IMR-90 (cell line): ENCODE data around the gene KCNQ1. TPM values are rescaled to one million over a fixed set of nuclear protein-coding genes. Genes with fewer than 3 reads are reported as not detected.

Source experiments
- ATAC-seq: fragments of 200-7000 bp; cut with Tn5 transposase; 2 replicates; pipeline ENCODE4 v1.9.1; 2020; ENCODE audit warnings: low read depth, mild to moderate bottlenecking, moderate library complexity
- BruUV-seq: library from RNA; stranded (reverse); fragments of 400-500 nt; replicated peaks from 2 replicates; lab custom pipeline; 2021; lab: Mats Ljungman, UMichigan
- CTCF ChIA-PET: fragments of 300-600 bp; formaldehyde crosslinking; extraction: SDS; loops from one replicate; lab custom pipeline; 2021; ENCODE audit warnings: antibody characterized with exemption; lab: Yijun Ruan, JAX
- POLR2A ChIA-PET: fragments of 300-600 bp; sonication (Branson Sonifier 250); formaldehyde crosslinking; loops from one replicate; lab custom pipeline; 2022; ENCODE audit warnings: antibody characterized with exemption; ENCODE audit not compliant: unreplicated experiment; lab: Charles Lee
- DNase-seq: peaks from one replicate; pipeline ENCODE4 v3.0.0; 2013
- H2AFZ ChIP-seq: replicated peaks from 2 replicates; pipeline ENCODE3; 2013; ENCODE audit warnings: low read length, mild to moderate bottlenecking; ENCODE audit not compliant: poor library complexity
- H2AK5ac ChIP-seq: 2 replicates; pipeline ENCODE4 v1.6.1; 2013; ENCODE audit warnings: low read depth, low read length, inconsistent platforms
- H2AK9ac ChIP-seq: replicated peaks from 2 replicates; pipeline ENCODE3; 2013; ENCODE audit warnings: mild to moderate bottlenecking, low read depth, low read length, moderate library complexity; ENCODE audit not compliant: poor library complexity
- H2BK120ac ChIP-seq: 2 replicates; pipeline ENCODE4 v1.6.1; 2013; ENCODE audit warnings: low read depth, low read length, inconsistent platforms
- H2BK15ac ChIP-seq: 3 replicates; pipeline ENCODE4 v1.6.1; 2013; ENCODE audit warnings: low read depth, low read length, inconsistent platforms
- H2BK20ac ChIP-seq: 2 replicates; pipeline ENCODE4 v1.6.1; 2013; ENCODE audit warnings: low read depth, mild to moderate bottlenecking, inconsistent platforms, low read length, moderate library complexity
- H2BK5ac ChIP-seq: 2 replicates; pipeline ENCODE4 v1.6.1; 2013; ENCODE audit warnings: mild to moderate bottlenecking, low read depth, low read length, inconsistent platforms; ENCODE audit not compliant: poor library complexity, severe bottlenecking
- H3K14ac ChIP-seq: replicated peaks from 2 replicates; pipeline ENCODE4 v1.6.1; 2013; ENCODE audit warnings: low read depth, low read length, inconsistent platforms
- H3K18ac ChIP-seq: 2 replicates; pipeline ENCODE4 v1.6.1; 2013; ENCODE audit warnings: low read depth, low read length, control low read depth
- H3K23ac ChIP-seq: 2 replicates; pipeline ENCODE4 v1.6.1; 2013; ENCODE audit warnings: low read depth, low read length, inconsistent platforms
- H3K27ac ChIP-seq: 2 replicates; pipeline ENCODE4 v1.5.1; 2013; ENCODE audit warnings: mild to moderate bottlenecking, control low read depth, low read length; ENCODE audit not compliant: insufficient read depth
- H3K27me3 ChIP-seq: 2 replicates; pipeline ENCODE4 v1.6.1; 2013; ENCODE audit warnings: low read length; ENCODE audit not compliant: control insufficient read depth, insufficient read depth
- H3K36me3 ChIP-seq: 2 replicates; pipeline ENCODE4 v1.6.1; 2013; ENCODE audit warnings: low read length, mixed read lengths; ENCODE audit not compliant: control insufficient read depth, insufficient read depth
- H3K4ac ChIP-seq: 2 replicates; pipeline ENCODE4 v1.6.1; 2013; ENCODE audit warnings: low read depth, low read length, inconsistent platforms
- H3K4me1 ChIP-seq: 2 replicates; pipeline ENCODE4 v1.6.1; 2013; ENCODE audit warnings: low read length, mixed read lengths; ENCODE audit not compliant: control insufficient read depth, insufficient read depth
- H3K4me2 ChIP-seq: 2 replicates; pipeline ENCODE4 v1.6.1; 2013; ENCODE audit warnings: low read depth, mild to moderate bottlenecking, control low read depth, low read length, moderate library complexity
- H3K4me3 ChIP-seq: 2 replicates; pipeline ENCODE4 v1.5.1; 2013; ENCODE audit warnings: low read depth, mild to moderate bottlenecking, control low read depth, low read length, moderate library complexity; ENCODE audit not compliant: insufficient read depth
- H3K56ac ChIP-seq: 2 replicates; pipeline ENCODE4 v1.6.1; 2013; ENCODE audit warnings: low read length, inconsistent platforms; ENCODE audit not compliant: insufficient read depth; ENCODE audit errors: extremely low read depth
- H3K79me1 ChIP-seq, 2 experiments: 2 replicates each; pipeline ENCODE4 v1.6.1; 2013; ENCODE audit warnings: low read length in 2 of 2, inconsistent platforms in 1 of 2, low read depth in 1 of 2
- H3K9ac ChIP-seq: 2 replicates; pipeline ENCODE4 v1.6.1; 2013; ENCODE audit warnings: low read depth, low read length, control low read depth
- H3K9me1 ChIP-seq: 2 replicates; pipeline ENCODE4 v1.6.1; 2013; ENCODE audit warnings: low read length, inconsistent platforms; ENCODE audit not compliant: insufficient read depth
- H3K9me3 ChIP-seq: 2 replicates; pipeline ENCODE4 v1.6.1; 2013; ENCODE audit warnings: low read length; ENCODE audit not compliant: control insufficient read depth, insufficient read depth
- H4K20me1 ChIP-seq: 2 replicates; pipeline ENCODE4 v1.6.1; 2013; ENCODE audit warnings: low read length, inconsistent platforms; ENCODE audit not compliant: insufficient read depth
- H4K5ac ChIP-seq: 2 replicates; pipeline ENCODE4 v1.6.1; 2013; ENCODE audit warnings: mild to moderate bottlenecking, low read depth, low read length, control low read depth
- H4K8ac ChIP-seq, 2 experiments: 2 replicates each; pipeline ENCODE4 v1.6.1; 2013; ENCODE audit warnings: low read depth in 2 of 2, low read length in 2 of 2, control low read depth in 1 of 2, inconsistent platforms in 1 of 2
- H4K91ac ChIP-seq: 2 replicates; pipeline ENCODE4 v1.6.1; 2013; ENCODE audit warnings: low read depth, low read length, inconsistent platforms; ENCODE audit not compliant: insufficient read depth
- BHLHE40 ChIP-seq: fragments of 150-350 bp; IDR thresholded peaks from 2 replicates; pipeline ENCODE4 v1.6.1; 2016; ENCODE audit warnings: mild to moderate bottlenecking, low read depth, low read length
- CEBPB ChIP-seq: IDR thresholded peaks from 2 replicates; pipeline ENCODE4 v1.6.1; 2012; ENCODE audit warnings: low read depth, low read length, improper control_type of control experiment
- CHD1 ChIP-seq: IDR thresholded peaks from 2 replicates; pipeline ENCODE4 v1.6.1; 2012; ENCODE audit warnings: low read depth, low read length, improper control_type of control experiment
- ELK1 ChIP-seq: fragments of 150-350 bp; IDR thresholded peaks from 2 replicates; pipeline ENCODE4 v1.6.1; 2016; ENCODE audit warnings: low read depth, mild to moderate bottlenecking, low read length, moderate library complexity, borderline replicate concordance
- FOS ChIP-seq: fragments of 150-350 bp; IDR thresholded peaks from 2 replicates; pipeline ENCODE4 v1.6.1; 2016; ENCODE audit warnings: low read depth, low read length
- MAFK ChIP-seq: IDR thresholded peaks from 2 replicates; pipeline ENCODE4 v1.6.1; 2012; ENCODE audit warnings: low read depth, low read length, improper control_type of control experiment
- MAZ ChIP-seq: IDR thresholded peaks from 2 replicates; pipeline ENCODE4 v1.6.1; 2012; ENCODE audit warnings: low read depth, mild to moderate bottlenecking, low read length, improper control_type of control experiment, moderate library complexity, borderline replicate concordance
- MXI1 ChIP-seq: IDR thresholded peaks from 2 replicates; pipeline ENCODE4 v1.6.1; 2012; ENCODE audit warnings: low read depth, mild to moderate bottlenecking, low read length, moderate library complexity, borderline replicate concordance
- NFE2L2 ChIP-seq: fragments of 150-350 bp; IDR thresholded peaks from 2 replicates; pipeline ENCODE4 v1.6.1; 2016; ENCODE audit warnings: low read depth, mild to moderate bottlenecking, low read length
- POLR2A ChIP-seq: IDR thresholded peaks from 2 replicates; pipeline ENCODE4 v1.6.1; 2012; ENCODE audit warnings: mild to moderate bottlenecking, low read depth, low read length
- RAD21 ChIP-seq: IDR thresholded peaks from 2 replicates; pipeline ENCODE4 v1.6.1; 2012; ENCODE audit warnings: low read length, improper control_type of control experiment
- RCOR1 ChIP-seq: IDR thresholded peaks from 2 replicates; pipeline ENCODE4 v1.6.1; 2012; ENCODE audit warnings: mild to moderate bottlenecking, low read length, improper control_type of control experiment; ENCODE audit not compliant: insufficient replicate concordance
- RFX5 ChIP-seq: IDR thresholded peaks from 2 replicates; pipeline ENCODE4 v1.8.0; 2012; ENCODE audit warnings: low read depth, mild to moderate bottlenecking, low read length, moderate library complexity
- SMC3 ChIP-seq: fragments of 150-350 bp; IDR thresholded peaks from 2 replicates; pipeline ENCODE4 v1.6.1; 2016; ENCODE audit warnings: low read depth, mild to moderate bottlenecking, antibody characterized with exemption, low read length, moderate library complexity
- USF2 ChIP-seq: fragments of 150-350 bp; IDR thresholded peaks from 2 replicates; pipeline ENCODE4 v1.6.1; 2017; ENCODE audit warnings: mild to moderate bottlenecking, antibody characterized with exemption, low read length, low read depth
- WGBS, 2 experiments: methylation state at CpG; one replicate each; pipeline versions ENCODE4 v1.1.5 to v1.1.7; 2013; ENCODE audit warnings: missing lambda C conversion rate in 2 of 2; ENCODE audit not compliant: insufficient read length in 1 of 2; ENCODE audit errors: extremely low coverage in 2 of 2; 5-methylcytosine and 5-hydroxymethylcytosine counted together
- dilution Hi-C: fragments of 300-500 bp; cut with HindIII; formaldehyde crosslinking; loops from one replicate; pipeline ENCODE4 v1.14.3; 2018; ENCODE audit warnings: low sequenced_read_pairs; ENCODE audit not compliant: unreplicated experiment
- in situ Hi-C: fragments of 300-500 bp; cut with MboI; formaldehyde crosslinking; loops from 3 replicates; pipeline ENCODE4 v1.14.3; 2019; ENCODE audit warnings: low sequenced_read_pairs, inconsistent platforms, mixed read lengths
- intact Hi-C: fragments of 100-400 bp; cut with micrococcal nuclease; formaldehyde crosslinking; loops from 2 replicates; pipeline ENCODE4 v1.10.0; 2022
- polyA plus RNA-seq, 3 experiments: library from polyadenylated mRNA; depleted of rRNA; stranded (reverse); fragments of >200 nt; gene quantifications; 2 replicates each; pipeline ENCODE4 v1.2.3, GENCODE V29; 2012; ENCODE audit warnings: low replicate concordance in 1 of 3
- total RNA-seq: library from RNA; depleted of rRNA; stranded (reverse); fragments of >200 nt; gene quantifications from 2 replicates; pipeline ENCODE4 v1.2.3, GENCODE V29; 2012
- TF ChIP-seq, protein P1 (sequence below): conservative IDR thresholded peaks from 2 replicates; pipeline ENCODE4 v1.5.1; 2012; ENCODE audit warnings: mild to moderate bottlenecking, low read depth, low read length, improper control_type of control experiment

Gene KCNQ1
- total and polyA plus RNA-seq, 2 of the 4 experiments (the other 2 are of a cell fraction) = 0.07 TPM; not detected in 1

DNA sequence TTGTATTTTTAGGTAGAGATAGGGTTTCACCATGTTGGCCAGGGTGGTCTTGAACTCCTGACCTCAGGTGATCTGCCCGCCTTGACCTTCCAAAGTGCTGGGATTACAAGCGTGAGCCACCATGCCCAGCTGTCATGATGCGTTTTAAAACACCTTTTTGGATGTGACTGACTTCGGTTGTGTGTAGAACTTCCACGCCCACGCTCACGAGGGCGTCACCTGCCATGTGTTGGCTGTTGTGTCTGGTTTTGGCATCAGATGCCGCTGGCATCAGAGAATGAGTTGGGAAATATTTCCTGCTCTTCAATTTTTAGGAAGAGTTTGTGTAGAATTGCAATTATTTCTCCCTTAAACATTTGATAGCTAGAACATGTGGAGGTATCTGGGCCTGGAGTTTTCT is 109.1 kb downstream of the KCNQ1 start:
- H4K20me1 ChIP-seq = no peaks in the 10 kb centered on the region
- TF ChIP-seq MXI1 = no peak
- no peak for TF ChIP-seq RFX5
- TF ChIP-seq FOS = no peak
- TF ChIP-seq MAZ = no peak
- TF ChIP-seq BHLHE40 = no peak
- no peak for TF ChIP-seq ELK1
- no peak for TF ChIP-seq CHD1
- no peak for TF ChIP-seq RCOR1
- no peak for TF ChIP-seq MAFK
- TF ChIP-seq CEBPB = no peak
- TF ChIP-seq SMC3 = no peak
- no peak for TF ChIP-seq USF2
- TF ChIP-seq POLR2A = no peak
- TF ChIP-seq, protein P1, sequence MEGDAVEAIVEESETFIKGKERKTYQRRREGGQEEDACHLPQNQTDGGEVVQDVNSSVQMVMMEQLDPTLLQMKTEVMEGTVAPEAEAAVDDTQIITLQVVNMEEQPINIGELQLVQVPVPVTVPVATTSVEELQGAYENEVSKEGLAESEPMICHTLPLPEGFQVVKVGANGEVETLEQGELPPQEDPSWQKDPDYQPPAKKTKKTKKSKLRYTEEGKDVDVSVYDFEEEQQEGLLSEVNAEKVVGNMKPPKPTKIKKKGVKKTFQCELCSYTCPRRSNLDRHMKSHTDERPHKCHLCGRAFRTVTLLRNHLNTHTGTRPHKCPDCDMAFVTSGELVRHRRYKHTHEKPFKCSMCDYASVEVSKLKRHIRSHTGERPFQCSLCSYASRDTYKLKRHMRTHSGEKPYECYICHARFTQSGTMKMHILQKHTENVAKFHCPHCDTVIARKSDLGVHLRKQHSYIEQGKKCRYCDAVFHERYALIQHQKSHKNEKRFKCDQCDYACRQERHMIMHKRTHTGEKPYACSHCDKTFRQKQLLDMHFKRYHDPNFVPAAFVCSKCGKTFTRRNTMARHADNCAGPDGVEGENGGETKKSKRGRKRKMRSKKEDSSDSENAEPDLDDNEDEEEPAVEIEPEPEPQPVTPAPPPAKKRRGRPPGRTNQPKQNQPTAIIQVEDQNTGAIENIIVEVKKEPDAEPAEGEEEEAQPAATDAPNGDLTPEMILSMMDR = no peak
- no peak for TF ChIP-seq NFE2L2
- TF ChIP-seq RAD21 = no peak
- H3K4me3 ChIP-seq = no peak overlapping the region
- H3K27me3 ChIP-seq = peaks cover 55% of the 10 kb centered on the region
- H3K27ac ChIP-seq = no peak overlapping the region
- H4K8ac ChIP-seq = no peak overlapping the region
- no peak overlapping the region for H2BK120ac ChIP-seq
- H2AK9ac ChIP-seq = no peak overlapping the region
- no peak overlapping the region for H2BK5ac ChIP-seq
- H2AFZ ChIP-seq = no peak overlapping the region
- dilution Hi-C loops (no loop called here), in situ Hi-C loops (no loop called here), intact Hi-C loops (no loop called here)
- H2AK5ac ChIP-seq = no peak overlapping the region
- no peak overlapping the region for H3K9ac ChIP-seq
- no peaks in the 10 kb centered on the region for H3K36me3 ChIP-seq
- H3K9me1 ChIP-seq = no peaks in the 10 kb centered on the region
- H2BK15ac ChIP-seq = no peak overlapping the region
- no peak overlapping the region for H3K4ac ChIP-seq
- no TSS peak for BruUV-seq
- H2BK20ac ChIP-seq = no peak overlapping the region
- H3K4me2 ChIP-seq = no peak overlapping the region
- no peak overlapping the region for H3K23ac ChIP-seq
- H3K18ac ChIP-seq = no peak overlapping the region
- ChIA-PET CTCF (no interaction called here), POLR2A (no interaction called here)
- peaks cover 5% of the 10 kb centered on the region; the same call in 1 of the 2 replicates for H3K9me3 ChIP-seq
- 83% methylated on average over 1 of the region's 9 CpGs; no CpG with 5 or more reads in 1 of the 2 experiments for WGBS, 2 experiments
- no peak for ATAC-seq
- H3K56ac ChIP-seq = no peak overlapping the region
- DNase-seq = no peak
- no peak overlapping the region for H3K14ac ChIP-seq
- H4K5ac ChIP-seq = no peak overlapping the region
- no peaks in the 10 kb centered on the region for H3K4me1 ChIP-seq
- H4K91ac ChIP-seq = no peak overlapping the region
- H3K79me1 ChIP-seq = no peaks in the 10 kb centered on the region
